ENCODE results near the gene ACACB.

The ACACB gene

DNA sequence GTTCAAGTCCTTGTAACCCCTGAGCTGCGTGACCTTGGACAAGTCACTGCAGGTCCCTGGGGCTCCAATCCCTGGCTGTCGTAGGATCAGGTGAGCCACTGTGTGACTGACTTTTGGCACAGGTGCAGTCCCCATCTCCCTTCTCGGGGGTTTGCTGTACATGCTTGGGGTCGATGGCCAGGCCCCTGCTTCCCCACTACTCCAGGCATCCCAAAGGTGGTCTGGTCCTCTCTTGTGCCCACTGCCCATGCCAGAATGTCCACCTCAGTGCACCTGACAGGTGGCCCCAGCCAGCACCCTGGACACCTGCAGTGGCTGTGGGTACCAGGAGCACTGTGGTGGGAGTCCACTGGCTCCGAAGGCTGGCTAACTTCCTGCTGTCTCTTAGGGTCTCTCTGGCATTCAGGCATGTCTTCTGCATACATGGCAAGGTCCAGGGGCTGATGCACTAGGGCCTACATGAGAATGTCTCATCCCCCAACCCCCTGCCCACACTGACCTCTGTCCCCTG is 178.0 kb downstream of the ACACB start:
- no peak for TF ChIP-seq SIN3A (IDR thresholded peaks at IDR 0.05; ENCODE audit: borderline replicate concordance, insufficient read depth, low read length)
- no peak for TF ChIP-seq TAF1 (IDR thresholded peaks at IDR 0.05; ENCODE audit: borderline replicate concordance, insufficient read depth, low read length)
- TF ChIP-seq POLR2AphosphoS5 (IDR thresholded peaks at IDR 0.05; ENCODE audit: low read depth, low read length), result no peak
- TF ChIP-seq FOXP2 (optimal IDR thresholded peaks at IDR 0.05; ENCODE audit: borderline replicate concordance, extremely low read depth, extremely low read length, insufficient read depth), result no peak
- TF ChIP-seq, protein P1, sequence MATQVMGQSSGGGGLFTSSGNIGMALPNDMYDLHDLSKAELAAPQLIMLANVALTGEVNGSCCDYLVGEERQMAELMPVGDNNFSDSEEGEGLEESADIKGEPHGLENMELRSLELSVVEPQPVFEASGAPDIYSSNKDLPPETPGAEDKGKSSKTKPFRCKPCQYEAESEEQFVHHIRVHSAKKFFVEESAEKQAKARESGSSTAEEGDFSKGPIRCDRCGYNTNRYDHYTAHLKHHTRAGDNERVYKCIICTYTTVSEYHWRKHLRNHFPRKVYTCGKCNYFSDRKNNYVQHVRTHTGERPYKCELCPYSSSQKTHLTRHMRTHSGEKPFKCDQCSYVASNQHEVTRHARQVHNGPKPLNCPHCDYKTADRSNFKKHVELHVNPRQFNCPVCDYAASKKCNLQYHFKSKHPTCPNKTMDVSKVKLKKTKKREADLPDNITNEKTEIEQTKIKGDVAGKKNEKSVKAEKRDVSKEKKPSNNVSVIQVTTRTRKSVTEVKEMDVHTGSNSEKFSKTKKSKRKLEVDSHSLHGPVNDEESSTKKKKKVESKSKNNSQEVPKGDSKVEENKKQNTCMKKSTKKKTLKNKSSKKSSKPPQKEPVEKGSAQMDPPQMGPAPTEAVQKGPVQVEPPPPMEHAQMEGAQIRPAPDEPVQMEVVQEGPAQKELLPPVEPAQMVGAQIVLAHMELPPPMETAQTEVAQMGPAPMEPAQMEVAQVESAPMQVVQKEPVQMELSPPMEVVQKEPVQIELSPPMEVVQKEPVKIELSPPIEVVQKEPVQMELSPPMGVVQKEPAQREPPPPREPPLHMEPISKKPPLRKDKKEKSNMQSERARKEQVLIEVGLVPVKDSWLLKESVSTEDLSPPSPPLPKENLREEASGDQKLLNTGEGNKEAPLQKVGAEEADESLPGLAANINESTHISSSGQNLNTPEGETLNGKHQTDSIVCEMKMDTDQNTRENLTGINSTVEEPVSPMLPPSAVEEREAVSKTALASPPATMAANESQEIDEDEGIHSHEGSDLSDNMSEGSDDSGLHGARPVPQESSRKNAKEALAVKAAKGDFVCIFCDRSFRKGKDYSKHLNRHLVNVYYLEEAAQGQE (IDR thresholded peaks at IDR 0.05; ENCODE audit: insufficient read depth in 1 of 2, low read depth in 2 of 2, low read length in 2 of 2), result no peak

DNA sequence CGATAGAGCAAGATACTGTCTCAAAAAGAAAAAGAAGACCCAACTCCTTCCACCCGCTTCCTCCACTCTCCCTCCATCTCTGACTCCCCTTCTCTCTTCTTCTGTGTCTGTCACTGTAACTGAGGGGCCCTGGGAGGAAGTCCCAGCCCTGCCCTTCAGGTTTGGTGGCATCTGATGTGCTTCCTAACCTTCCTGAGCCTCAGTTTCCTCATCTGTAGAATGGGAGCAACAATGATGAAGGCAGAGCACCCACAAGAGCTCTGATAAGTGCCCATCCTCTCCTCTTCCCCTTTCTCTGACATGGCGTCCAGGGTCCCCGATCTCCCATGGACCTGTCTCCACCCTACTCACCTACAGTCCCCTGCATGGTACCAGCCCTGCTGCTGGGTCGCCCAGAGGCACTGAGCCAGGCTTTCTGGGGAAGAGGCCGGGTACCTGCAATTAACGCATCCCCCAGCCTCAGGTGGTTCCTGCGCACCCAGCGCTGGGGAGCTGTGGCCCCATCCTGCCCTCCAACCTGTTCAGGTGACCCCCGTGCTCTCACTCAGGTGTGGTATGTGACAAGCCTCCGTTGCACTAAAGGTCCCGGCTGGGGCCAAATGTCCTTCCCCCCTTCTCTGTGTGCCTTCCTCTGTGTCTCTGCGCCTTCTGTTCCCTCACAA is 179.5 kb downstream of the ACACB start:
- TF ChIP-seq SIN3A (IDR thresholded peaks at IDR 0.05; ENCODE audit: borderline replicate concordance, insufficient read depth, low read length) (no peak), FOXP2 (optimal IDR thresholded peaks at IDR 0.05; ENCODE audit: borderline replicate concordance, extremely low read depth, extremely low read length, insufficient read depth) (no peak), TAF1 (IDR thresholded peaks at IDR 0.05; ENCODE audit: borderline replicate concordance, insufficient read depth, low read length) (no peak), POLR2AphosphoS5 (IDR thresholded peaks at IDR 0.05; ENCODE audit: low read depth, low read length) (no peak)
- TF ChIP-seq, protein P1 (IDR thresholded peaks at IDR 0.05; ENCODE audit: insufficient read depth in 1 of 2, low read depth in 2 of 2, low read length in 2 of 2), result no peak

DNA sequence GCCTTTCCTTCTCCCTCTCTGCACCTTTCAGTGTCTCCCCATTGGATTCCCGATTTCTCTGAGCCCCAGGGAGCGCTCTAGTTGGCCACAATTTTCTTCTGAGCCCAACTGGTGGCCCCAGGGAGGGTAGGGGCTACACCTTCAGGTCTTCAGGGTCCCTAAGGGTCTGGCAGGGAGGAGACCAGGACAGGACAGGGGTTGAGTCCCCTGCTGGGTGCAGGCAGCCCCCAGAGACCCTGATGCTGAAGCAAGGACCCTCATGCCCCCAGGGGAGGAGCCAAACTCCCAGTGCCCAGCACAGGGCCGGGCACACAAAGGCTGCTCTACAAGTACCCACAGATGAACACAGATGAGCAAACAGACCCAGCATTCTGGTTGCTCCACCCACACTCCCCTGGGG is 180.0 kb downstream of the ACACB start:
- TF ChIP-seq POLR2AphosphoS5 (IDR thresholded peaks at IDR 0.05; ENCODE audit: low read depth, low read length), result no peak
- TF ChIP-seq, protein P1 (IDR thresholded peaks at IDR 0.05; ENCODE audit: insufficient read depth in 1 of 2, low read depth in 2 of 2, low read length in 2 of 2), result no peak
- TF ChIP-seq TAF1 (IDR thresholded peaks at IDR 0.05; ENCODE audit: borderline replicate concordance, insufficient read depth, low read length), result no peak
- TF ChIP-seq FOXP2 (optimal IDR thresholded peaks at IDR 0.05; ENCODE audit: borderline replicate concordance, extremely low read depth, extremely low read length, insufficient read depth), result no peak
- no peak for TF ChIP-seq SIN3A (IDR thresholded peaks at IDR 0.05; ENCODE audit: borderline replicate concordance, insufficient read depth, low read length)

DNA sequence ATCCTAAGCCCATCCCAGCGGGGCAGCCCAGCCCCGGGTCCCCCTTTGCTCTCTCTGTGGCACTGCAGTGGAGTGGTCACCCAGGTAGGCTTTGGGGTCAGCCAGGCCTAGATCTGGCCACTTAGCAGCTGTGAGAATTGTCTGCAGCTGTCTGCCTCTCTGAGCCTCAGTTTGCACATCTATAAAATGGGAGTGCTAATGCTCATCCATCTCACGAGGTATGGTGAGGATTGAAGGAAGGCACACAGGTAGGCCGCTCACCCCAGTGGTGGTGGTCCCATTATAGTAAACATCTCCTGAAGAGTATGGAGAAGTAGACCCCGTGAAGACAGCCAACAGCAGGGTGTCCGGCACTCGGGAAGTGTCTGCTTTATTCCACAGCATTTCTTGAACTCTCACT is 183.5 kb downstream of the ACACB start:
- TF ChIP-seq SIN3A (IDR thresholded peaks at IDR 0.05; ENCODE audit: borderline replicate concordance, insufficient read depth, low read length) (no peak), POLR2AphosphoS5 (IDR thresholded peaks at IDR 0.05; ENCODE audit: low read depth, low read length) (no peak), TAF1 (IDR thresholded peaks at IDR 0.05; ENCODE audit: borderline replicate concordance, insufficient read depth, low read length) (no peak), FOXP2 (optimal IDR thresholded peaks at IDR 0.05; ENCODE audit: borderline replicate concordance, extremely low read depth, extremely low read length, insufficient read depth) (no peak)
- TF ChIP-seq, protein P1 (IDR thresholded peaks at IDR 0.05; ENCODE audit: insufficient read depth in 1 of 2, low read depth in 2 of 2, low read length in 2 of 2), result no peak
